HepG2 (cell line): Measurements from ENCODE around the gene STARD6. TPM values are rescaled to one million over a fixed set of nuclear protein-coding genes. Genes with fewer than 3 reads are reported as not detected.

Experiments used
- FLYWCH1 ChIP-seq: sonication (generic); formaldehyde crosslinking; IDR thresholded peaks from 2 replicates; pipeline ENCODE4 v1.8.1; 2023; ENCODE audit warnings: mild to moderate bottlenecking, missing genetic modification reagents
- HNF4A ChIP-seq: sonication (generic); formaldehyde crosslinking; IDR thresholded peaks from 2 replicates; pipeline ENCODE4 v1.4.0; 2020; ENCODE audit warnings: missing genetic modification reagents
- PAXIP1 ChIP-seq: sonication (generic); formaldehyde crosslinking; conservative IDR thresholded peaks from 2 replicates; pipeline ENCODE4 v1.4.0; 2020; ENCODE audit warnings: mild to moderate bottlenecking, missing genetic modification reagents, moderate library complexity
- SMARCC2 ChIP-seq: fragments of 450-650 bp; IDR thresholded peaks from 2 replicates; pipeline ENCODE4 v1.6.1; 2017; ENCODE audit warnings: antibody characterized with exemption, mild to moderate bottlenecking
- ZC3H4 ChIP-seq: sonication (generic); formaldehyde crosslinking; IDR thresholded peaks from 2 replicates; pipeline ENCODE4 v1.4.0; 2020; ENCODE audit warnings: missing genetic modification reagents, borderline replicate concordance
- ZNF251 ChIP-seq: sonication (generic); formaldehyde crosslinking; IDR thresholded peaks from 2 replicates; pipeline ENCODE4 v1.9.0; 2021; ENCODE audit warnings: mild to moderate bottlenecking, missing genetic modification reagents
- ZNF382 ChIP-seq: sonication (generic); formaldehyde crosslinking; IDR thresholded peaks from 2 replicates; pipeline ENCODE4 v1.5.0; 2020; ENCODE audit warnings: missing genetic modification reagents, mild to moderate bottlenecking, borderline replicate concordance
- ZNF646 ChIP-seq: sonication (generic); formaldehyde crosslinking; IDR thresholded peaks from 2 replicates; pipeline ENCODE4 v1.9.0; 2021; ENCODE audit warnings: mild to moderate bottlenecking, missing genetic modification reagents
- polyA plus RNA-seq, 8 experiments: library from polyadenylated mRNA; depleted of rRNA in 3 of 8; stranded (reverse) in 7 of 8; unstranded in 1 of 8; fragments of >200 nt; fragmentation: Illumina TruSeq in 4 of 8; extraction: Trizol in 4 of 8; gene quantifications; 2 replicates each; pipeline versions ENCODE4 v1.2.1 to v1.2.3, GENCODE V29; 2011 to 2016; ENCODE audit warnings: low read depth in 4 of 8, missing spikeins in 1 of 8, mixed read lengths in 1 of 8; ENCODE audit not compliant: insufficient read depth in 1 of 8
- total RNA-seq, 5 experiments: library from RNA; depleted of rRNA; stranded (reverse); fragments of >200 nt; fragmentation: Illumina TruSeq; extraction: Trizol; gene quantifications; 2 replicates each; pipeline ENCODE4 v1.2.3, GENCODE V29; 2016; ENCODE audit warnings: low read depth in 1 of 5
- TF ChIP-seq, protein P1 (sequence below): sonication (generic); formaldehyde crosslinking; IDR thresholded peaks from 2 replicates; pipeline ENCODE4 v1.4.0; 2020; ENCODE audit warnings: mild to moderate bottlenecking, missing genetic modification reagents
- TF ChIP-seq, protein P2 (sequence below): sonication (generic); formaldehyde crosslinking; IDR thresholded peaks from 2 replicates; pipeline ENCODE4 v1.9.0; 2021; ENCODE audit warnings: missing genetic modification reagents, mild to moderate bottlenecking, borderline replicate concordance

The STARD6 gene
- total and polyA plus RNA-seq, 2 of the 13 experiments (the other 11 are each of a cell fraction or from before 2014, with no cell fraction given), result not detected

DNA sequence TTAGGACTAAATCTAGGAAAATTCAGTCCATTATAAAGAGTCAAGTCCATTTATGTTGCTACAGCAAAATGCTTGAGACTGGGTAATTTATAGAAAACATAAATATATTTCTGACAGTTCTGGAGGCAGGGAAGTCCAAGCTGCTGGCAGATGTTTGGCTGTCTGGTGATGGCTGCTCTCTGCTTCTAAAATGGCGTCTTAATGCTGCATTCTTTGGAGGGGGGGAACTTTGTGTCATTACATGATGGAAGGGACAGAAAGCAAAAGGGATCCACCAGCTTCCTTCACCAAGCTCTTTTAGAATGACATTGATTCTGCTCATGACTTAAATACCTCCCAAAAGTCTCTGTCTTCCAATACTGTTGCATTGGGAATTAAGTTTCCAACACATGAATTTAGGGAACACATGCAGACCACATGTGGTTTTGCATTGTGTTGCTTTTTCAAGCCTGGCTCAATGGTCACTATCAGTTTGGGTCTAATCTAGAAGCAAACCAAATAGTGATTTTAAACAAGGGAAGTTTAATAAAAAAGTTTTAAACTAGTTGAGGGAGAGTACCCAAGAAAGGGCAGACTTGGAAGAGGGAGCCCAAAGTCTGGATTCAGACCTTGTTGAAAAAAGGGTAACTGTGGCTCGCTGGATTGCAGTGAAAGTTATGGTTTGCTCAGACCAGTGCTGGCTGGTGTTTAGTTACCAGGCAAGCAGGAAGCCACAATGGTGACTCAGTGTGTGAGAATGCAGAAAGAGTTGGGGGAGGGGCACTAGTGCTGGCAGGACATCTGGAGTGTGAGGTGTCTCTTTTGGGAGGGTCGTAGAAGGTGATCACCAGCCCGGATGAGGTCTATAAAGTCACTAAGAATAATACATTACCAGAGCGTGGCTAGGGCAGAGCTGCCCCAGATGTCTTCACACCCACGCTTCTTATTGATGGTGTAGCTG, 30.8 kb upstream of the STARD6 start (continued):
- TF ChIP-seq, protein P1, sequence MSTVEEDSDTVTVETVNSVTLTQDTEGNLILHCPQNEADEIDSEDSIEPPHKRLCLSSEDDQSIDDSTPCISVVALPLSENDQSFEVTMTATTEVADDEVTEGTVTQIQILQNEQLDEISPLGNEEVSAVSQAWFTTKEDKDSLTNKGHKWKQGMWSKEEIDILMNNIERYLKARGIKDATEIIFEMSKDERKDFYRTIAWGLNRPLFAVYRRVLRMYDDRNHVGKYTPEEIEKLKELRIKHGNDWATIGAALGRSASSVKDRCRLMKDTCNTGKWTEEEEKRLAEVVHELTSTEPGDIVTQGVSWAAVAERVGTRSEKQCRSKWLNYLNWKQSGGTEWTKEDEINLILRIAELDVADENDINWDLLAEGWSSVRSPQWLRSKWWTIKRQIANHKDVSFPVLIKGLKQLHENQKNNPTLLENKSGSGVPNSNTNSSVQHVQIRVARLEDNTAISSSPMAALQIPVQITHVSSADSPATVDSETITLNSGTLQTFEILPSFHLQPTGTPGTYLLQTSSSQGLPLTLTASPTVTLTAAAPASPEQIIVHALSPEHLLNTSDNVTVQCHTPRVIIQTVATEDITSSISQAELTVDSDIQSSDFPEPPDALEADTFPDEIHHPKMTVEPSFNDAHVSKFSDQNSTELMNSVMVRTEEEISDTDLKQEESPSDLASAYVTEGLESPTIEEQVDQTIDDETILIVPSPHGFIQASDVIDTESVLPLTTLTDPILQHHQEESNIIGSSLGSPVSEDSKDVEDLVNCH, result no peak
- no peak for TF ChIP-seq HNF4A (CRISPR knock-in tag)
- TF ChIP-seq ZNF251 (CRISPR knock-in tag), result no peak
- TF ChIP-seq ZNF646 (CRISPR knock-in tag), result no peak
- peak; percentile 60; the same call in 1 of the 2 replicates for TF ChIP-seq PAXIP1 (CRISPR knock-in tag)
- no peak for TF ChIP-seq ZNF382 (CRISPR knock-in tag)
- TF ChIP-seq, protein P2, sequence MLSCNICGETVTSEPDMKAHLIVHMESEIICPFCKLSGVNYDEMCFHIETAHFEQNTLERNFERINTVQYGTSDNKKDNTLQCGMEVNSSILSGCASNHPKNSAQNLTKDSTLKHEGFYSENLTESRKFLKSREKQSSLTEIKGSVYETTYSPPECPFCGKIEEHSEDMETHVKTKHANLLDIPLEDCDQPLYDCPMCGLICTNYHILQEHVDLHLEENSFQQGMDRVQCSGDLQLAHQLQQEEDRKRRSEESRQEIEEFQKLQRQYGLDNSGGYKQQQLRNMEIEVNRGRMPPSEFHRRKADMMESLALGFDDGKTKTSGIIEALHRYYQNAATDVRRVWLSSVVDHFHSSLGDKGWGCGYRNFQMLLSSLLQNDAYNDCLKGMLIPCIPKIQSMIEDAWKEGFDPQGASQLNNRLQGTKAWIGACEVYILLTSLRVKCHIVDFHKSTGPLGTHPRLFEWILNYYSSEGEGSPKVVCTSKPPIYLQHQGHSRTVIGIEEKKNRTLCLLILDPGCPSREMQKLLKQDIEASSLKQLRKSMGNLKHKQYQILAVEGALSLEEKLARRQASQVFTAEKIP, result no peak
- no peak for TF ChIP-seq SMARCC2
- no peak for TF ChIP-seq ZC3H4
- TF ChIP-seq FLYWCH1 (CRISPR knock-in tag), result no peak
